Sigmoid colon (tissue), 4 donors: Measurements from ENCODE around the gene POLR2C.

Source experiments
- EP300 ChIP-seq, 4 donors: sonication (generic); formaldehyde crosslinking; IDR thresholded peaks; one replicate each; pipeline ENCODE4 v1.6.1; 2017; ENCODE audit warnings: antibody characterized with exemption in 4 of 4
- TF ChIP-seq, protein P1 (sequence below), 4 experiments: fragments of 450-650 bp in 3 of 4; fragments of 200-600 bp in 1 of 4; IDR thresholded peaks; one replicate each; pipeline ENCODE4 v1.5.1; 2016 to 2019; ENCODE audit warnings: antibody characterized with exemption in 4 of 4, mild to moderate bottlenecking in 3 of 4, moderate library complexity in 2 of 4

DNA sequence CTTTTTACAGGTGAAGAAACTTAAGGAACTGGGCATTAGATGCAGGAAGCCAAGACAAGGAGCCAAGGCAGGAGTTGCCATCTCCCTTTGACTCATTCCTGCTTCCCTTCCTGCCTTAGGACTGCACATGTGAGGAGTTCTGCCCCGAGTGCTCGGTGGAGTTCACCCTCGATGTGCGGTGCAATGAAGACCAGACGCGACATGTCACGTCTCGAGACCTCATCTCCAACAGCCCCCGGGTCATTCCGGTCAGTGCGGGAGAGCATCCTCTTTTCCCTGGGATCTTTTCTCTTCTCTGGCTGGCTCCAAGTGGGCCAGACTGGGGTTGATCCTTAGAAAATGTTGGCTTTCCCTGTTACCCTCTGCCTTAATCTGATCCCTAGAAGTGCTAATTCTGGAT, 6.6 kb downstream of the POLR2C start:
- TF ChIP-seq, protein P1, sequence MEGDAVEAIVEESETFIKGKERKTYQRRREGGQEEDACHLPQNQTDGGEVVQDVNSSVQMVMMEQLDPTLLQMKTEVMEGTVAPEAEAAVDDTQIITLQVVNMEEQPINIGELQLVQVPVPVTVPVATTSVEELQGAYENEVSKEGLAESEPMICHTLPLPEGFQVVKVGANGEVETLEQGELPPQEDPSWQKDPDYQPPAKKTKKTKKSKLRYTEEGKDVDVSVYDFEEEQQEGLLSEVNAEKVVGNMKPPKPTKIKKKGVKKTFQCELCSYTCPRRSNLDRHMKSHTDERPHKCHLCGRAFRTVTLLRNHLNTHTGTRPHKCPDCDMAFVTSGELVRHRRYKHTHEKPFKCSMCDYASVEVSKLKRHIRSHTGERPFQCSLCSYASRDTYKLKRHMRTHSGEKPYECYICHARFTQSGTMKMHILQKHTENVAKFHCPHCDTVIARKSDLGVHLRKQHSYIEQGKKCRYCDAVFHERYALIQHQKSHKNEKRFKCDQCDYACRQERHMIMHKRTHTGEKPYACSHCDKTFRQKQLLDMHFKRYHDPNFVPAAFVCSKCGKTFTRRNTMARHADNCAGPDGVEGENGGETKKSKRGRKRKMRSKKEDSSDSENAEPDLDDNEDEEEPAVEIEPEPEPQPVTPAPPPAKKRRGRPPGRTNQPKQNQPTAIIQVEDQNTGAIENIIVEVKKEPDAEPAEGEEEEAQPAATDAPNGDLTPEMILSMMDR (IDR thresholded peaks at IDR 0.05), result no peak
- TF ChIP-seq EP300 (IDR thresholded peaks at IDR 0.05), result no peak
